NCI-H526 (cell line): ENCODE measurements around the gene DHX58.

Source experiments
- DNase-seq, 2 experiments: peaks; one replicate each; lab custom pipeline; 2025; lab: John Stamatoyannopoulos, UW

DHX58 gene

DNA sequence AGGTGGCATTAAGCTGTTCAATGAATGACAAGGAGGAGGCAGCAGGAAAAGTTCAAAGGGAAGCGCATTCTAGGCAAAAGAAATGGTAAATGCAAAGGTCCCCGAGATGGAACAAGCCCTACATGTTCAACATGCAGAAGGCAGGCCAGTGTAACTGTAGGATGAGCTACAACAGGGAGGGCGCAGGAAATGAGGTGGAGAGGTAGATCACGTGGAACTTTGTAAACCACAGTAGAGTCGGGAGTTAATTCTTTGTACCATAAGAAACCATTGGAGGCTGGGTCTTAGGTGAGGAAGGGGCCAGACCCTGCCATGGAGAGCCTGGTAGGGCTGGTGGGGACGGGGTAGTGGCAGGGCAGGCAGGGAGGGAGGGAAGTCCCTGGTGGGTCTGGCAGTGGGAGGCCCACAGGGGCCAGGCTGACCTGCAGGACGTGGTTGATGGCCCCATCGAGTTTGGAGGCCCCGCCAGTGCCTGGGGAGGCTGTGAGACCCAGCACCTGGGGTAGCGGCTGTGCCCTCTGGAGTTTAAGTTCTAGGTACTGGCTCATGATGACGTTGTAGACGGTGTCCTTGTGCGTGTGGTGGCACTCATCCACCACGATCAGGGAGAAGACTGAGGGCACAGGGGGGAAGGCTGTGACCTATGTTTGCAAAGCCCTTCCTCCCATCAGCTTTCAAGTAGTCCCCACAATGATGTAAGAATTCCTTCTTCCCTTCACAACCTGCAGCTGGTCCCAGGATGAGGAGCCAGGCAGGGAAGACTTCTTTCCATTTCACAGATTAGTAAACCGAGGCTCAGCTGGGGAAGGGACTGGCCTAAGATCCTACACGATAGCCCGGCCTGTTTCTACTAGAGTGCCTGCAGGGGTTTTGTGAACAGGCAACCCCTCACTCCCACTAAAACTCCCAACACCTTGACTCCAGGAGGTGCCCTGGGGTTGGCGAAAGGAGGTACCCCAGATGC, 1.9 kb downstream of the DHX58 start:
- DNase-seq, result no peak

DNA sequence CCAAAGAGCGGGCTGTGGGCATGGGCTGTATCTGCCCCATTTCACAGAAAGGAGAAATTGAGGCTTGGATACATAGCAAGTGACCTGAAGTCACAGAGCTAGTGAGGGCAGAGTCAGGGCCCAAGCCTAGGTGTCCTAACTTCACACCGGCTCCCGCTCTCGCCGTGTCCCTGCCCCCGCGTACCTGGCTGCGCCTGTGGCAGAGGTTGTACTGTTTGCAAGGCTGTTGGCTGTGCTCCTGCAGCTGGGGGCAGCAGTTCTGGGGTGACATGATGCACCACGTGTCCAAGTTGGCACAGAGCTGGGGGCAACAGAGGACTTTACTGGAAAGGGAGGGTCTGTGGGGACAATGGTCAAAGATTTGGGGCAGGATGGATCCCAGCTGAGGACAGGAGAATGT, 3.4 kb downstream of the DHX58 start:
- no peak for DNase-seq

DNA sequence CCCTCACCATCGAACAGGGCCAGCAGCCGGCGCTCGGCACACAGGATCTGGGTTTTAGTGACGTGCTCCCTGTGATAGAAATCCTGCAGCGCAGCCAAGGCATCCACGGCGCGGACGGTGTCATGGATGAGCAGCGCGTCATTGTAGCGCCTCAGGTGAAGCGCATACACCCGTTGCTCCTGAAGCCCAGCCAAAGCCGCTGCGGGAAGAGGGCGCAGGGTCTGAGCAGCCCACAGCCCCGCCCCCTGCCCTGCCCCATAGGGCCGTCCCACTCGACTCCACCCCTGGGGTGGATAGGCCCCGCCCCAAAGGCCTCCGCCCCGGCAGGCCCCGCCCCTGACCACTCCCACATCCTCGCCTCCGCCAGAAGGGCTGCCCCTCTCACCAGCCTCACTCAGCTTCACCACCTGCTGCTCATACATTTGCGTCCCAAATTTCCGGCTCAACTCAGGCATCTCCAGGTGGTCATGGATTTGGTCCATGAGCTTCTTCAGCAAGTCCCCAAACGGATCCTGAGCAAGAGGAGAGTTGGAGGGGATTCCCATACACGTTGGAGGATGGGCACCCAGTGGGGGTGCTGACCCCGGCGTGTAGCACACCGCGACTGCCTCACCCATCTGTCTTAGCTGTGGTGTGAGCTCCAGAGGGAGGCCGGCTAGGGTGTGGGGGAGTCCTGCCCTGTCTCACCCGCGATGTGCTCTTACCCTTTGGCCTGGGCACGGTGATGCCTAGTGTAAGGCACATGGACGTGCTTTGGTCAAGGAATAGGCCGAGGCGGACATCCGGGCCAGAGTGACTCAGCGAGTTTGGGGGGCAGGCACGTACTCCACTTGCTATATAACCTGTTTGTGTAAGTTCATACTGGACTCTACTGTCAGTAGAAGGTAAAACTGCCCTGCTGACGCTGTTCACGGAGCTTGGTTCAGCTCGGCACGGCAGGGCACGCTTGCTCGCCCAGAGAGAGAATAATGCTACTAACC, 4.6 kb downstream of the DHX58 start:
- peak; percentile 87 to 98 for DNase-seq

DNA sequence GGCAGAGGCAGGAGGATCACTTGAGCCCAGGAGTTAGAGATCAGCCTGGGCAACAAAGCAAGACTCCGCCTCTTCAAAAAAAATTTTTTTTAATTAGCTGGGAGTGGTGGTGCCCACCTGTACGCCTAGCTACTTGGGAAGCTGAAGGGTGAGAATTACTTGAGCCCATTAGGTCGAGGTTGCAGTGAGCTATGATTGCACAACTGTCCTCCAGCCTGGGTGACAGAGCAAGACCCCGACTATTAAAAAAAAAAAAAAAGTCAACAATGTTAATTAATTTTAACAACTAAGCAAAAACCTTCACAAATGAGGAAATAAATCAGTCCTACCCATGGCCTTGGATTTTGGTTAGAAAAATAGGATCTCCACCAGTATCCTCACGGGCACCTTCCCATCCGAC, 5.4 kb downstream of the DHX58 start:
- DNase-seq, result no peak

DNA sequence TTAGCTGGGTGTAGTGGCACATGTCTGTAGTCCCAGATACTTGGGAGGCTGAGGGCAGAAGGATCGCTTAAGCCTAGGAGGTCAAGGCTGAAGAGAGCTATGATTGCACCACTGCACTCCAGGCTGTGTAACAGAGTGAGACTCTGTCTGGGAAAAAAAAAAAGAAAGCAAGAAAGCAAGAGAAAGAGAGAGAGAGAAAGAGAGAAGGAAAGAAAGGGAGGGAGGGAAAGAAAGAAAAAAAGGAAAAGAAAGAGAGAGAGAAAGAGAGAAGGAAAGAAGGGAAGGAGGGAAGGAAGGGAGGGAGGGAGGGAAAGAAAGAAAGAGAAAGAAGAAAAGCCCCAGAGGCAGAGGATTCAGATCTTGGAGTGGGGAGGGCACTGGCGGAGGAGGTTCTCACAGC, 6.5 kb downstream of the DHX58 start:
- no peak for DNase-seq

DNA sequence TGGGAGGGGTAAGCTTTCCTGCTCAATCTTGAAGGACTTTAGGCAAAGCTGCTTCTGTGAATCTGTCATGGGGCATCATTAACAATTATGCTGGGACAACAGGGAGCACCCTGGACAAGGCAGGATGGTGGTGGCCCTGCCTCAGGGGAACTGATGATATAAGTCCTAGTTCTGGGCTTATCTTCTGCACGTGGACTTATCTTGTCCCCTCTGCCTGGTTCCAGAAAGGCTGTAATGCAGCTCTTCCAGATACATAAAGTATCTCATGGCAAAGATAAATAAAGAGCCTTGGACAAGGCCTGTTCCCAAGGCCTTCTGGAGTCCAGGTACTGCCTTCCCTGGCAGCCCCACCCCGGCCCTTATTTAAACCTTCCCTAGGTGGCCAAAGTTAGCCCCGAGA, 8.2 kb downstream of the DHX58 start:
- no peak for DNase-seq

DNA sequence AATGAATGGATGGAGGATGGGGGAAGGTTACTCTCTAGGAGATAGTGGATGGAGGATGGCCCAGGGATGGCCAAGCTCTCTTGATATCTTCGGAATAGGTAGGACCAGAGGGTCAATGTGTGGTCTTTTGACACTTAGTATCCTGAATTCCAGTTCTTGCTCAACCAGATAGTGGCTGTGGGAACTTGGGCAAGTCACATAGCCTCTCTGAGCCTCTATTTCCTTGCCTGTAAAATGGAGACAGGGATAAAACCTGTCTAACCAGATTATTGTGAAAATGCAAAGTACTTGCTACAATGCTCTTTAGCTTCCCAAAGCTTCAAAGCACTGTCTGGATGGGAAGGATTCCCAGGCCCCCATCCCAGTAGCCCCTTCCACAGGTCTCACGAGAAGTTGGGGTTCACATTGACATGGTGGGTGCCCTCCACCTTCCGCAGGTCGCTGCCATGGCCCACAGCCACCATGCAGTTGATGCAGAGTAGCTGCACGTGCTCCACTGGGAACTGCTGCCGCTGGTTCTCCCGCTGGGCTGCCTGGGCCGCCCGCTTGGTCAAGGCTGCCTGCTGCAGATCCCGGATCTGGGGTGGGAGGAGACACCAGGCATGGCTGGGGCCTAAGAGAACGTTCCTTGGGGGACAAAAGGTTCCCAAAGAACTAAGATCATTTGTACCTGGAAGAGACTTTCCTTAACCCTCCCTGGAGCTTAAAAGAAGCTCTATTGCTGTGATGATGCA, 9.1 kb downstream of the DHX58 start:
- DNase-seq, result peak in 1 of 2 experiments; percentile 37

DNA sequence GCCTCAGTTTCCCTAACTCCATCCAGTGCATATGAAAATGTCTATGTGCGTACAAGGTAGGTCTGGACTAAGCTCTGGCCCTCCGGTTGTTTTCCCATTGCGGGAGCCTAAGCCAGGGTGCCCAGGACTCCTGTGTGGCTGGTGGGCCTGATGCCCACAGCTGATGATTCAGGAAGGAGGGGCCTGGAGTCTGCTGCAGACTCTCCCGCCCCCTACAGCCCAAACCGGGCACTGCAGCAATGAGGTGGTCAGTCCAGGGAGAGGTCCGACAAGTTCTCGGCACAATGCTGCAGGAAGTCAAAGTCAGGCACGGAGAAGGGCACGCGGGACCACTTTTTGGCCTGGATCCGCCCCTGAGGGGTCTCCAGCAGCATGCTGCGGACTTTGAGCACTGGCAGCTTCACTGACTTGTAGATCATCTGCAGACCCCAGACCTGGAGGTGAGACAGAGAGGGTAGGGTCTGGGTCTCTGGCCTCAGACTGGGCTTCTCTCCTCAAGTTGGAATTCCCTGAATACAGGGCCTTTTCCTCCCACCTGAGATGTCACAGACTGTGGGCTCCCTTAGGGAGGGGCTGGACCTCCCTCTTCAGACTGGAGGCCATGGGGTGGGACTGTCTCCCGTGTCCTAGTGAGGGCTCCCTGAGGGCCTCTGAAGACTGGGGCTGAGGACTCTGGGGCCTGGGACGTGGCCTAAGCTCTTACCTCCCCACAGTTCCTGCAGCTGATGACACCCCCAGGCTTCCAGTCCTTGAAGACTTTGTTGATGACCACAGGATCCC, 10.8 kb downstream of the DHX58 start:
- DNase-seq, result peak; percentile 8 to 61

DNA sequence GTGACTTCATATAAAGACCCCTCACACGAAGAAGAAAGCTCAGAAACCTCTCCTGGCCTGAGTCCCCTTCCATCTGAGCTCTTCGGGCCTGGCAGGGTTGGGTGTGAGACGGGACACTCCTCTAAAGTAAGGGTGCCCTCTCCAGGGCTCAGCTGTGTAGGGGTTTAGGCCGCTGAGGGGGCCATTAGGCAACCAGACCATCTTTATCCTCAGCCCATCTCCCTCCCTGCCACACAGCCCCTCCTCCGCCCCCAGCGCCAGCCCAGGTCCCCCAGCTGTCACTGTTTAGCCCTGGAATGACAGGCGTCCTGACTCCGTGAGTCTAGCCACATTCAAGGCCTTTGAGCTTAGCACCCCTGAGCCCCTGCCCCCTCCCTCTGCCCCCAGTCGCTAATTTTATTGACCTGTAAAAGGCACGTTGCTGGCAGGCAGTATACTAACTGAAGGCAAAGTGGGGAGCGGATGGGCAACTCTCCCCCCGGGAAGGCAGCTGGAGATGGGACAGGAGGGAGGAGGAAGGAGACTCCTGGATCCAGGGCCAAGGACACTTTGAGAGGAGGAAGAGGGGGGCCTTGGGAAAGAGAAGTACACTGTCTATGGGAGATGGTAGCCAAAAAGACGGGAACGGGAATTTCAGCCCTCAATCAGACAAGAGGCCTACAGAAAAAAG, 13.6 kb downstream of the DHX58 start:
- no peak for DNase-seq

DNA sequence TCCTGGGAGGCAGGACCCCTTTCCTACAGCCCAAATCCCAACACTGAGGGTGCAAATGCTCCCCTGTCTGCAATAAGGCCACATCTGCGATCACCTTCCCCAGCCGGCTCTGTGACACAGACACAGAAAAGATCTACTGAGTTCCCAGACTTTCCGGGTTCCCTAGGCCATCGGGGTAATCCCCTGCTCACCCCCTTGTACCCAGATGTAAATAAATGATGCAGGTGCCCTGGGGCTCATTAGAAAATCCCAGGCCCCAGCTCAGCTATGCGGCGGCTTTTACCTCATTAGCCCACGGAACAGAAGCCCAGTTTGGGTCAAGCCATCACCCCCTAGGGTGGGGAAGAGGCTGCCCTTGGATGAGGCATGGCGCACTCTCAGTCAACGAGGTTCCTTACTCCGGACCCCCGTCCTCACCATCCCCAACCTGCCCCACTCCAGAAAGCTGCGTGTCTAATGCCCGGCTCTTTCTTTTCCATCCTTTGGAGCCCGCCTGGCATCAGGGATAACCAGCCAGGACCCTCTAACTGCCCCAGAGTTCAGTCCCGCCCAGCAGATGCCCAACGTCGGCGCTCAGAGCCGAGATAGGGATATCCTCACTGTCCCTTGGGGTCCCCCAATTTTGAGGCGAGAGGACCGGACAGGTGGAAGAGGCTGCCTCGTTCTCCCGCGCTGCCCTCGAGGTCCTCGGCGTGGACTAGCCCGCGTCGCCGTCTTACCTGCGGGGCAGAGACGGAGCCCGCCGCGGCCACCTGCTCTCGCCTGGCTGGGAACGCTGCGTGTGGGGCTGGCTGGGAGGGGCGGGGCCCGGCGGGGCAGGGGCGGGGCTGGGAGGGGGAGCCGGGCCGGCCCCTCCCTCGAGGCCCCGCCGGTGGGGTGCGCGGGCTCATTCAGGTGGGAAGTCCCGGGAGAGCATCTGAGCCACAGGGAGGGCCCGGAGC, 14.6 kb downstream of the DHX58 start, which contains the start of gene ZNF385C:
TSS of gene ZNF385C (minus strand) at position 783 of the 941 bp plus-strand sequence. CDS start 35,417 bp downstream, outside the sequence.
- peak in 1 of 2 experiments; percentile 52 for DNase-seq

DNA sequence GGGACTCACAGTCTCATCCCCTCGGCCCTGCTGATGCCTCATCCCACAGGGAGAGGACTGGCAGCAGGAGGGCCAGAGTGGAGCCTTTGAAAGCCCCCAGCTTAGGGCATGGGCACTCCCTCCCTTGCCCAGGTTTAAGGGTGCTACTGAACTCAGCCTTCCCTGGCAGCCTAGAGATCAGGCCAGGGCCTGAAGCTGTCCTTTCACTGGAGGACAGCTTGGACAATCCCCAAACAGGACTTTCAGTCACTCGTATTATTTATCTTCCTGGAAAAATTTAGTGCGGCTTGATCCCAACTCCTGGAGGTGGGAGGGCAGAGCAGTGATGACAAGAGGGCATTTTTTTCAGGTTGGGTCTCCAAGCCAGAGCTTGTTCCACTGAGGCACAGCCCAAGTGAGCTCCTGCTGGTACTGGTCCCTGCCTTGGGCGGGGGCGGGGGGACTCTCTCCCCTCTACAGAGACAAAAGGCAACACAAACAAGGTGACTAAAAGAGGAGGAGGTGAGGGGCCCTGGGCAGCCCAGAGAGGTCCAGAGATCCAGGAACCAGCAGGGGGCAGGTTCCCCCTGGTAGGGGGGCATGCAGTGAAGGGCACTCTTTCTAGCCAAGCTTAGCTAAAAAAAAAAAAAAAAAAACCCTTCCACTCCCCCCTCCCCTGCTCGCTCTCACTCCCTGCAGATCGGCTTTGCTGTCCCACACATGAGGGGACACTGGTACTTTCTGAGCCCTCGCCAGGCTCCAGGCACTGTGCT, 16.0 kb downstream of the DHX58 start:
- no peak for DNase-seq

DNA sequence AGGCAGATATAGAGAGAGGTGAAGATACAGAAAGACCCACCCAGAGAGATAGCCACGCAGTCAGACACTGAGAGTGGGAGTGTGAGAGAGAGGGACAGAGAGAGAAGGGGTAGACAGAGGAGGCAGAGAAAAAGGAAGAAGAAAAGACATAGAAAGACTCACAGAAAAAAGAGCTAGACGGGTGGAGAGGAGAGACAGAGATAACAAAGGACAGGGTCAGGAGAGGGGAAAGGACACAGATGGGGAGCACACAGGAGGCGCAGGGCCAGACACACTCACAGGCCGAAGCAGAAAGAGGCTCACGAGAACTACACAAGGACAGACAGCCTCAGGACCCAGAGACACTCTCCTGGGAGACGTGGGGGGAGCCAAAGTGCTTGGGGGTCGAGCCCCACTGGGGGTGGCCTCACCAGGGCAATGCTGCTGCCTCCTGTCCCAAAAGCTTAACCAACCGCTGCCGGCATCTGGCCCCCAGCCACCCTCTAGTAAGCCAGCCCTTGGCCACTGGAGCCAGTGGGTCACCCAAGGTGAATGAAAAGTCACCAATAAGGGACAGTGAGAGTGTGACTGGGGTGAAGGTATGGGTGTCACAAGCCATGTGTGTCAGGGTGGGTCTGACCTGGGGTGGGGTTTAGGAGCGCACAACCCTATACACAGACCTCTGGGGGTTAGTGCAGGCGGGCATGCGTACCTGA, 18.0 kb downstream of the DHX58 start:
- no peak for DNase-seq

DNA sequence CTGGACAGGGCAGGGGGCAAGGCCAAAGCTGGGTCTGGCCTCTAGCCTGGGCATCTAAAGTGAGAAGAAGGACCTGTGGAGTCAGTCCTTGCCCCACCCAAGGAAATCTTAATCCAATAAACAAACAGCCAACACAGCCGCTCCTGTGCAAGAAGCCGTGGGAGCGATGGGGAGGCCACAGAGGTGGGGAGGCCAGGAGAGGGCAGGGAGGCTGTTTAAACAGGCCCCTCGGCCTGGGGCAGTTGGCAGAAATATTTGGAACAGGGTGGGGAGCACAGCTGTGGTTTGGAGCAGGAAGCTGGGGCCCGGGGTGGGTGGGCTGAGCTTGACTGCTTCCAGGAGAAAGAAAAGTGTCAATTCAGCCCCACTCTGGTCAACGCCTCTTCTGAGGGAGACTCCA, 19.6 kb downstream of the DHX58 start:
- no peak for DNase-seq

DNA sequence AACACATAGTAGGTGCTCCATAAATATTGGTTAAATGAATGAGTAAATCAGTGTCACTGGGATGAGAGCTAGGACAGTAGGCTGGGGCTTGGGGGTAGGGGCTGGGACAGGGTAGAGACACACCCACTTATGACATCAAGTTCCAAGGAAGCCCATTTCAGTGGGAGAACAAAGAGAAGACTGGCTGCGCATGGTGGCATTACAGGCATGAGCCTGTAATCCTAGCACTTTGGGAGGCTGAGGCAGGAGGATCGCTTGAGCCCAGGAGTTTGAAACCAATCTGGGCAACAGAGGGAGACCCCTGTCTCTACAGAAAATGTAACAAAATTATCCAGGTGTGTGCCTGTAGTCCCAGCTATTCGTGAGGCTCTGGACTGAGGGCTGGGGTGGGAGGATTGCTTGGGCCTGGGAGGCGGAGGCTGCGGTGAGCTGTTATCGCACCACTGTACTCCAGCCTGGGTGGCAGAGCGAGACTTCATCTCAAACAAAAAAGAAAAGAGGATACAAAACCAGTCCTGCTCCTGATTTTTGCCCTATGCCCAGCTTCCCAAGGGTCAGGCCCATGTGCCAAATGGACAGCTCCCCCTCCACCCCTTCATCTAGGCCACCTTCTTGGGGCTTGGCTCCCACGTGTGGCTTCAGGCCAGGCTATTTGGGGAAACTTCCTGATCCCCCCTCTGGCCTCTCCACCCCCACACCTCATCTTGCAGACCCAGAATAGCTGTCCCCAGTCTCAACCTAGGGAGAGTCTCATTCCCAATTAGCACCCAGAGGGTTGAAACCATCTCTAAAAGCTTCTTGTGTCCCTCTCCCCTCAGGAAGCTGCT, 21.3 kb downstream of the DHX58 start:
- DNase-seq, result no peak

DNA sequence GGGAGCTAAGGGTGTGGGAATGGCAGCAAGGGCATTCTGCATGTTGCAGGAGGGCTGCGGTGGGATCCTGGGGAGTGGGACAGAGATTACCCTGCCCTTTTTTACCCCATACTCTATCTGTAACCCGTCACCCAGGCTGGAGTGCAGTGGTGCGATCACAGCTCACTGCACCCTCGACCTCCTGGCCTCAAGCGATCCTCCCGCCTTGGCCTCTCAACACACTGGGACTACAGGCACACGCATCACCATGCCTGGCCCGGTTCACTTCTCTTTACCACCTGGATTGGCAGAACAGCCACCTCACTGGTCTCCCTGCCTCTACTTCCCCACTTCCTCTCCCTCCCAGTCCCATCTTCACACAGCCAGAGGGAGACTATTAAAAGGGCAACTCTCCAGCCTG, 23.8 kb downstream of the DHX58 start:
- DNase-seq, result no peak

DNA sequence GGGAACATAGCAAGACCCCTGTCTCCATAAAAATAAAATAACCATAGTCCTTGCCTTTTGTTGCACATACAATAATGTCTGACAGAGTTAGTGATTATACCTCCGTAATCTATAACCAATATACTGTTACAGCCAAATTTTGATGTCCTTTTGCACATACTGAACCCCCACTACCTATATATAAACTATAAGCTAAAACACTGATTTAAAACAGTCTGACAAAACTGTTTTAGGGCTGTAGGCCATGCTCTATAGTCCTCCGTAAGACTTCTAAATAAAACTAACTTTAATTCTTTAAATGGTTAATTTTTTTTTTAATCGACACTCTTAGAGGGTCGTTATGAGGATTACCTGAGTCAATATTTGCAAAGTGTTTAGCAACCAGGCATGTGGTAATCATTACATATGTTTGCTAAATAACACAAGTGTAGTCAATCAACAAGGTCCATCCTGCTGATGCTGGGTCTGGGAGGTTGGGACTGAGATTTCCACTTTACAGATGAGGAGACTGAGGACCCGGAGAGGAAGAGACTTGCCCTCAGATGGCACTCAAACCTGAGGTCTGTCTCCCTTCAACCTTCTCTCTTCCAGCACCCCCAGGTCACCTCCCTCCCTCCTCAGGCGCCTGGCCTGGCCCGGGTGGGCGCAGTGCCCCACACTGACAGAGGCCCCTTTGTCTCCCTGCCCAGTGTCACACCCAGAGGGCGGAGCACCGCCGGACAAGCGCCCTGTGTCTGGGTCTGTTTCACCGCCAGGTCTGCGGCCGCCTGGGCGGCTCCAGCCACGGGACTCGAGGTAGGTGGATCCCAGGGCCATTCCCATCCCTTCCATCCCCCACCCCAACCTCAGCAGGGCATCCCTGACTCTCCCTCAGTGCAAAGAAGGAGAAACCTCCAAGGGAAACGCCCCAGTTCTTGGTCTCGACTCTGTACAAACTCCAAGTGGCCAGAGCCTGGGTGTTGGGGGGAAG, 24.5 kb downstream of the DHX58 start:
- no peak for DNase-seq
